ENCODE measurements around the gene GRHL1. TPM values are rescaled to one million over a fixed set of nuclear protein-coding genes. Genes with fewer than 3 reads are reported as not detected.

The GRHL1 gene
- total RNA-seq, 1 donor: 0.54 TPM

- no peak for DNase-seq (ENCODE audit: low read depth in 2 of 3, low spot score in 2 of 3)
Measured at GRCh38 chr2:9946818-9947217, 4.7 kb upstream of the GRHL1 start.

- no peak for DNase-seq (ENCODE audit: low read depth in 2 of 3, low spot score in 2 of 3)
Measured at GRCh38 chr2:9948721-9949120, 2.8 kb upstream of the GRHL1 start.

GRCh38 chr2:9949239-9949991 is 2.1 kb upstream of the GRHL1 start:
- no peak for DNase-seq (ENCODE audit: low read depth in 2 of 3, low spot score in 2 of 3)

DNA sequence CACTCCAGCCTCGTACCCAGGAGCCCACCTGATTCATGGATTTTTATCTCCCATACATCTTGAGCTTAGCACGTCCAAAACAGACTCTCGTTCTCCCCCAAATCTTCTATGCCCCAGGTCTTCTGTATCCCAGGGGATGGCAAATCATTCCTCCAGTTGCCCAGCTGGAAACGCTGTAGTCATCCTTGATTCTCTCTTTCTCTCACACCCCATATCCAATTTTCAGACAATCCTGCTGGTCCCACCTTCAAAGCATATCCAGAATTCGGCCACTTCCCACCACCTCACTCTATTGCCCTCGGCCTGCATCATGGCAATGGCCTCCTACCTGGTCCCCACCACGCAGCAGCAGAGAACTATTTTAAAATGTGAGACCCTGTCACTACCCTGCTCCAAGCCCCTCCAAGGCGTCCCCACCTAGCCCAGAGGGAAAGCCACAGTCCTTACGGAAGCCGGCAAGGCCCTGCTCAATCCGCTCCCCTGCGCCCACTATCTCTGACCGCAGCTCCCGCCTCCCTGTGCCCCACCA is 1.4 kb upstream of the GRHL1 start:
- no peak for DNase-seq (ENCODE audit: low read depth in 2 of 3, low spot score in 2 of 3)

DNA sequence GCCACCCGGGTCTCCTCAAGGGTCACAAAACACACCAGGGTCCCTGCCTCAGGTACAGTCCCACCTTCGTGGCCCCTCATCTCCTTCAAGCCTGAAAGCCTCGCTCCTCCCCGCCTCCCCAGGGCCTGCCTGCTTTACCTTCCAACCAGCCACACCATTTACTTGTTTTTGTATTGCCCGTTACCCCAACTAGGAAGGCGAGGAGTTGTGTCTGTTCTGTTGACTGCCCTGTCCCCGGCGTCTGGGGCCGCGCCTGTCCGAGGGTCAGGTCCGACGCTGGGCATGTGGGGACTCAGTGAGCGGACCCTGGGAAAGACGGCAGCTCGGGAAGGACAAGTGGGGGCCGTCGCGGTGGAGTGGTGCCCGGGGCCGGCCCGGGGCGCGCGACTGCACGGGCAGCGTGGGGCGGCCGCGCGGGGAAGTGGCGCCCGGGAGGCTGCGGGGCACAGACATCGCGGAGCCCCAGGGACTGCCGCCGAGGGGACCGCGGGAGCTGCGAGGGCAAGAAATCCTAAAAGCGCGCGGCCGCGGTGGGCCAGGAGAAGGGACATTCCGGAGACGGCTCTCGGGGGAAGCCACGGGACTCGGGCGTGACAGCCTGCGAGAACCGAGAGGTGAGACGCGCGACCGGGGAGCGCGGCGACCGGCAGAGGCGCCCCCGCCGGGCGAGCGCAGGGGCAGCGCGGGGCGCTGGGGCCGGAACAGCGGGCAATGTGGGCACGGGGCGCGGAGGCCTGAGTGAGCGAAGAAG is 797 bp upstream of the GRHL1 start:
- peak in 2 of 3 donors; percentile 47 to 64 for DNase-seq (ENCODE audit: low read depth in 2 of 3, low spot score in 2 of 3)

DNA sequence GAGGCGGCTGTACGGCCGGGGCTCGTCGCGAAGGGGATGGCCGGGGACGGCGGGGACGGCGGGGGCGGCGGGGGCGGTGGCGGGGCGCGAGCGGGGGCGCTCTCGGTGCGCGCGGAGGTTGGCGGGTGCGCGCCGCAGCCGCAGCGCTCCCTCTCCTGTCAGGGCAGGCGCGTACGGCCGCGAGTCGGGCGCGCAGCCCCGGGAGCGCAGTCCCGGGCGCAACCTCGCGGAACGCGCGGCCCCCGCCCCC is 296 bp upstream of the GRHL1 start:
- no peak for DNase-seq (ENCODE audit: low read depth in 2 of 3, low spot score in 2 of 3)

DNA sequence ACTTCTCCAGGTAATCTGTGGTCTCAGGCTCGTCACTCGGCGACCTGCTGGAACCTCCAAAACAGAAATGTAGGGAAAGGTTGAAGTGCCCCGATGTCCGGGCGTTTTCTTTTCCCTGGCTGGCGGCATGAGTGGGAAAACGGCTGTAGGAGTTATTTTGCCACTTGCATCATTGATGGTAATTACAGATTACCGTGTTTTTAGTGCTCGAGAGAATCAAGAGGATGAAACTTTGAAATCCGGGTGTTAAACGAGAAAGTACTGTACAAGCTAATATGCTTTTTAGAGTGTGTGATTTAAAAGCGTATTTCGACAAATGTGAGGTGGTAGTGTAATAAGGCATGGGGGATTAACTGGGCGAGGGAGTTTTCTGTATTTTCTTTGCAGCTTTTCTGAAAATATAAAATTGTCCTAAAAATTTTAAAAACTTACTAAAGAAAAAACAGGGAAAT is 819 bp downstream of the GRHL1 start:
- DNase-seq (ENCODE audit: low read depth in 2 of 3, low spot score in 2 of 3): no peak

DNA sequence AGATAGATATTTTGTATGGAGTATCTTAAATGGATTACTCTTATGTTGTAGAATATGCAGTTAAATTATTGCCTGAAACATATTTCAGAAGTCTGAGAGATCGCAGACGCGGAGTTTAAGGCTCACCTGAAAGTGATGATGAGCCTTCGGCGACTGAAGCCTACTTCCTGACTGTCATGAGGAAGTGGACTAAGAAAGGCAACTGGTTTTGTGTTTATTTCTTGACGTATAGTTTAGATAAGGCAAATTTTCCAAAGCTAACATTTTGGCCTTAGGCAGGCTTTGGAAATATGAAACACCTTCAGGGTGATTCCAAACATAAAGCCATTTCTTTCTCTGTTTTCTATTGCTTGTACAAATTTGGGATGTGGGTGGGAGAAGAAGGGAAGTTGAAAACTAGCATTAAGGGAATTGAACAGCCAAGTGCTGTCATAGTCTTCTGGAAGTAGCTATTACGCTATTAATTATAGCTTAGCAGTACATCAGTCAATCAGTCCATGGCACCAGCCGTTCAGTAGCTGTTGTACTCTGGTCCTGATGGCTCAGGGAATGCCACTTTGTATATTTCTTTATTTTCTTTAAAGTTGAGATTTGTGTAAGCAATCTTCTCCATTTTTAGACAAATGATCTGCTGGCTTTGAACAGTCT is 1.5 kb downstream of the GRHL1 start:
- DNase-seq (ENCODE audit: low read depth in 2 of 3, low spot score in 2 of 3): no peak

DNA sequence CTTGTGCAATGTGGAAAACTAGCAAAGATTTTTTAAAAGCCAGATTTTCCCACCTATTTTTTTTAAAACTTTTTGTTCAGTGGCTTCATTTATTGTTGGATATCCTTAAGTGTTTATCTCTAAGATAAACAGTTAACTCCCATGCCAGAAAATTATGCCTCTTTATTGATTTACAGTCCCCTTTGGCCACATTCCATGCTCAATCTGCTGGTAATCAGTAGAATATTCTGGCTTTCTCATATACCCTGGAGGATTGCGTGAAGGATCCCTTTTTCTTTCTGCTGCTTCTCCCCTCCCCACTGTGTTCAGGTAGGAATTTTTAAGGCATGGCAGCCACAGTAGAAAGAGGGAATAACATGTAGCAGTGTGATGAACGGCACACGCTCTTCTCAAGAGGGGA is 2.6 kb downstream of the GRHL1 start:
- DNase-seq (ENCODE audit: low read depth in 2 of 3, low spot score in 2 of 3): no peak

GRCh38 chr2:9958057-9958456 is 6.6 kb downstream of the GRHL1 start:
- DNase-seq (ENCODE audit: low read depth in 2 of 3, low spot score in 2 of 3): no peak

- DNase-seq (ENCODE audit: low read depth in 2 of 3, low spot score in 2 of 3): no peak
Measured at GRCh38 chr2:9959262-9959661, 7.8 kb downstream of the GRHL1 start.

DNA sequence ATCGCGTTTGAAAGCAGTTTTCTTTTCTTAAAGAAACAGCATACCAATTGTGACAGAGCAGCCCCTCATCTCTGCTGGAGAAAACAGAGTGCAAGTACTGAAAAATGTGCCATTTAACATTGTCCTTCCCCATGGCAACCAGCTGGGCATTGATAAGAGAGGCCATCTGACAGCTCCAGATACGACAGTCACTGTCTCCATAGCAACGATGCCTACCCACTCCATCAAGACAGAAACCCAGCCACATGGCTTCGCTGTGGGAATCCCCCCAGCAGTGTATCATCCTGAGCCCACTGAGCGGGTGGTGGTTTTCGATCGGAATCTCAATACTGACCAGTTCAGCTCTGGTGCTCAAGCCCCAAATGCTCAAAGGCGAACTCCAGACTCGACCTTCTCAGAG is 9.5 kb downstream of the GRHL1 start:
- peak in 2 of 3 donors; percentile 39 to 47 for DNase-seq (ENCODE audit: low read depth in 2 of 3, low spot score in 2 of 3)

DNA sequence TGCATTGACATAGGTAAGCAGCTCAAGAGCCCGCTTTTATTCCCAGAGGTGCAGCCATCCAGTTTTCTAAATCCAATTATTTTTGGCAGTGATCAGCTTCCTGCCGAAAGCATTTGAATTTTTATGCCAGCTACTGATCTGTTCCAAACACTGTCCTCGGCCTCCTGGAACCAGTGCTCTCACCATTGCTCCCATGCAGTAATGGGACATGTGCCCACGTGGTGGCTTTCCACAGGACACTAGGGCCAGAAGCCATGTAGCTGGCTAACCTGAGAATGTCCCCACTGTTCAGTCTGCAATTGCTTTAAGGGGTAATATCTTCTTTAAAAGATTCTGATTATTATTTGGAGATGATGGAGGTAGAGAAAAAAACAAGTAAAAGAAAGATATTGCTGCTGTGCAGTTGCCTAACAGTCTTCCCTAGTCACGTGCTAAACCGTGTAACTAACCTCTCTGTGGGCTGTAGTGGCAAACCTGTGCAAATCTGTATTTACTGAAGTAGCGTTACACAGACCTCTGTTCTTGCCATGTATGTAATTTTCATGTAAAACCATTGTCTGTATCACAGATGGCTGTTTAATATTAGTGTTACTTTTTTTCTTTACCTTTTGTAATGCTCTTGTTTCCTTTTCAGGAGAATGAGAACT is 13.0 kb downstream of the GRHL1 start:
- no peak for DNase-seq (ENCODE audit: low read depth in 2 of 3, low spot score in 2 of 3)

DNA sequence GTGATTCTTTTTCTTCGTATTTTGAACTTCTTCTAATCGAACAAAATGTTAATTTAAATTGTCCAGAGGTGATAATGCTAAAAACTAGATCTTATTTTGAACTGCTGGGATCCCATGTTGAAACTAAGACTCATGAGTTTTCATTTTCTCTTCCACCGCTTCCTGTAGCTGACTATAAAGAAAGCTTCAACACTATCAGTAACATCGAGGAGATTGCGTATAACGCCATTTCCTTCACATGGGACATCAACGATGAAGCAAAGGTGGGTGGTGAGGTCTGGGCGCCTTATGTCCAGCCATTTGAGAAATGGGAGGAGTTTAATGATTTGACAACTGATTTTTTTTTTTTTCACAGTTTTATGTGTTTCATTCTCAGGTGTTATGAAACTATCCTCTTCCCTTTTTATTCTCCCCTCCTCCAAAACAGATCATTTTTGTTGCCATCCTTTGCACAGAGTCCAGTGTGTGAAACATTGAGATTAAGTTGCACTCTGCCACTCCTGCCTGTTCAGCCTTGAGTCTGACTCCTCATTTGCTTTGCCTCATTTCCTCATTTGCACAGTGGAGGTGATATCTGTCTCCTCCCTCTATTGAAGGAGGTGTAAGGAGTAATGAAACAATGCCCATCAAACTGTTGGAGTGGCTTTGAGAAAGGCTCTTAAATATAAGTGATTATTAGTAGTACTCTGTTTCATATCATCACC is 13.8 kb downstream of the GRHL1 start:
- no peak for DNase-seq (ENCODE audit: low read depth in 2 of 3, low spot score in 2 of 3)

- DNase-seq (ENCODE audit: low read depth in 2 of 3, low spot score in 2 of 3): peak in 1 of 3 donors; percentile 36
Measured at GRCh38 chr2:9966491-9967022, 15.1 kb downstream of the GRHL1 start.

- no peak for DNase-seq (ENCODE audit: low read depth in 2 of 3, low spot score in 2 of 3)
Measured at GRCh38 chr2:9967053-9967775, 15.7 kb downstream of the GRHL1 start.

- no peak for DNase-seq (ENCODE audit: low read depth in 2 of 3, low spot score in 2 of 3)
Measured at GRCh38 chr2:9968553-9969497, 17.3 kb downstream of the GRHL1 start.

GRCh38 chr2:9970200-9971044 is 18.9 kb downstream of the GRHL1 start:
- DNase-seq (ENCODE audit: low read depth in 2 of 3, low spot score in 2 of 3): no peak

Data from hematopoietic multipotent progenitor cell (in vitro differentiated cells).